Calu3 (cell line): ENCODE data around the gene PLB1. TPM values are rescaled to one million over a fixed set of nuclear protein-coding genes. Genes with fewer than 3 reads are reported as not detected.

ENCODE experiments used
- BruUV-seq: library from RNA; stranded (reverse); fragments of 400-500 nt; replicated peaks from 2 replicates; lab custom pipeline; 2021; lab: Mats Ljungman, UMichigan
- CTCF ChIA-PET: fragments of 300-600 bp; sonication (Branson Sonifier 250); formaldehyde crosslinking; loops from one replicate; lab custom pipeline; 2022; ENCODE audit warnings: antibody characterized with exemption; lab: Charles Lee
- DNase-seq: peaks from one replicate; pipeline ENCODE4 v3.0.0; 2022
- H3K27ac Mint-ChIP-seq: one replicate; pipeline ENCODE4 v1.8.0; 2022; ENCODE audit warnings: mixed read lengths; ENCODE audit not compliant: unreplicated experiment
- H3K27me3 Mint-ChIP-seq: one replicate; pipeline ENCODE4 v1.8.0; 2022; ENCODE audit warnings: mixed read lengths; ENCODE audit not compliant: unreplicated experiment
- H3K36me3 Mint-ChIP-seq: one replicate; pipeline ENCODE4 v1.8.0; 2022; ENCODE audit warnings: mild to moderate bottlenecking, moderate library complexity, mixed read lengths; ENCODE audit not compliant: insufficient read depth, unreplicated experiment
- H3K4me1 Mint-ChIP-seq: one replicate; pipeline ENCODE4 v1.8.0; 2022; ENCODE audit warnings: mild to moderate bottlenecking, low read depth, mixed read lengths; ENCODE audit not compliant: unreplicated experiment
- H3K4me3 Mint-ChIP-seq: one replicate; pipeline ENCODE4 v1.8.0; 2022; ENCODE audit warnings: mild to moderate bottlenecking, low read depth, moderate library complexity, mixed read lengths; ENCODE audit not compliant: unreplicated experiment
- H3K9me3 Mint-ChIP-seq: one replicate; pipeline ENCODE4 v1.8.0; 2022; ENCODE audit warnings: low read depth, mixed read lengths; ENCODE audit not compliant: unreplicated experiment
- intact Hi-C: fragments of 100-400 bp; cut with micrococcal nuclease; formaldehyde crosslinking; loops from one replicate; pipeline ENCODE4 v1.10.0; 2022; ENCODE audit not compliant: unreplicated experiment
- total RNA-seq: library from RNA; stranded (reverse); gene quantifications from 2 replicates; pipeline ENCODE4 v1.2.3, GENCODE V29; 2022
- TF ChIP-seq, protein P1 (sequence below): fragments of 200-600 bp; IDR thresholded peaks from one replicate; pipeline ENCODE4 v1.8.0; 2022; ENCODE audit warnings: antibody characterized with exemption; ENCODE audit not compliant: unreplicated experiment

PLB1 gene
- total RNA-seq, 1 experiment from 2014 or later: 1.6 TPM

DNA sequence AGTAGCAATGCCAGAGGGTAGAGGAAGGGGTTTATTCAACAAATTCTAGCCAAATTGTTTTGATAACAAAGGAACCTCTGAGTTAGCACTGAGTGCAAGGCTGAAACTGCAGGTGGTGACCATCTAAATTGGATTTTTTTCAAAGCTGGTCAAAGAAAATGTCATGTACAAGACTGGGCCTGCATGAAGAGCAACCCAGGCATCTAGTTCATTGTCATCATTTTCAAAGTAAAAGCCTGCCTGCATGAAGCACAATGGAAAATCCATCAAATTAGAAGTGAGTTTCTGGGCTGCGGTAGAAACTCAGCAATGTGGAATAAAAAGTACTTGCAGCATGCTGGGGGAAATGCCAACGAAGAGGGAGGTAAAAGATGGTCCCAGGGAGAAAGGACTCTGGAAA, 175.0 kb downstream of the PLB1 start:
- intact Hi-C loops: no loop called here
- H3K4me3 Mint-ChIP-seq: no peak overlapping the region
- no TSS peak for BruUV-seq
- CTCF ChIA-PET: interaction anchor here (1.1 to 1.3 kb wide), 2 partner anchors 18 to 23 kb away, joined by 3 read pairs; no protein-coding TSS in a partner anchor
- TF ChIP-seq, protein P1, sequence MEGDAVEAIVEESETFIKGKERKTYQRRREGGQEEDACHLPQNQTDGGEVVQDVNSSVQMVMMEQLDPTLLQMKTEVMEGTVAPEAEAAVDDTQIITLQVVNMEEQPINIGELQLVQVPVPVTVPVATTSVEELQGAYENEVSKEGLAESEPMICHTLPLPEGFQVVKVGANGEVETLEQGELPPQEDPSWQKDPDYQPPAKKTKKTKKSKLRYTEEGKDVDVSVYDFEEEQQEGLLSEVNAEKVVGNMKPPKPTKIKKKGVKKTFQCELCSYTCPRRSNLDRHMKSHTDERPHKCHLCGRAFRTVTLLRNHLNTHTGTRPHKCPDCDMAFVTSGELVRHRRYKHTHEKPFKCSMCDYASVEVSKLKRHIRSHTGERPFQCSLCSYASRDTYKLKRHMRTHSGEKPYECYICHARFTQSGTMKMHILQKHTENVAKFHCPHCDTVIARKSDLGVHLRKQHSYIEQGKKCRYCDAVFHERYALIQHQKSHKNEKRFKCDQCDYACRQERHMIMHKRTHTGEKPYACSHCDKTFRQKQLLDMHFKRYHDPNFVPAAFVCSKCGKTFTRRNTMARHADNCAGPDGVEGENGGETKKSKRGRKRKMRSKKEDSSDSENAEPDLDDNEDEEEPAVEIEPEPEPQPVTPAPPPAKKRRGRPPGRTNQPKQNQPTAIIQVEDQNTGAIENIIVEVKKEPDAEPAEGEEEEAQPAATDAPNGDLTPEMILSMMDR: no peak
- H3K27ac Mint-ChIP-seq: no peak overlapping the region
- H3K36me3 Mint-ChIP-seq: no peaks in the 10 kb centered on the region
- peaks cover 17% of the 10 kb centered on the region for H3K27me3 Mint-ChIP-seq
- H3K9me3 Mint-ChIP-seq: peaks cover 9% of the 10 kb centered on the region
- H3K4me1 Mint-ChIP-seq: no peaks in the 10 kb centered on the region
- no peak for DNase-seq

DNA sequence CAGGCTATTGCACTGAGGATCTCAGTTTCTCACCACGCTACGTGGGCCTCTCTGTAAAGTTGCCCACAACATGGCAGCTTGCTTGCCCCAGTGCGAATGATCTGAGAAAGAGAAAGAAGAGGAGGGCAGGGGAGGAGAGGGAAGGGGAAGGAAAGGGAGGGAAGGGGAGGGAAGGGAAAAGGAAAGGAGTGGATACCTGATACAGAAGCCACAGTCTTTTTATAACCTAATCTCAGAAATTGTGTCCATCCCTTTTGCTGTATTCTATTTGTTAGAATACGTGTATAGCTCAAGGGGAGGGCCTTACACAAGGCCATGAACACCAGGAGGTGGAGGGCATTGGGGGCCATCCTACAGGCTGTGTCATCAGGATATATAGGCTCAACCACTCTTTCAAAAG, 177.5 kb downstream of the PLB1 start:
- Mint-ChIP-seq H3K27me3 (peaks cover 17% of the 10 kb centered on the region), H3K4me3 (no peak overlapping the region), H3K9me3 (peaks cover 9% of the 10 kb centered on the region), H3K4me1 (no peaks in the 10 kb centered on the region), H3K27ac (no peak overlapping the region), H3K36me3 (no peaks in the 10 kb centered on the region)
- TF ChIP-seq, protein P1: no peak
- CTCF ChIA-PET: interaction anchor here (0.7 kb wide), 1 partner anchor 818 kb away, joined by 3 read pairs; no protein-coding TSS in a partner anchor
- intact Hi-C loops: no loop called here
- DNase-seq: no peak
- BruUV-seq: no TSS peak

DNA sequence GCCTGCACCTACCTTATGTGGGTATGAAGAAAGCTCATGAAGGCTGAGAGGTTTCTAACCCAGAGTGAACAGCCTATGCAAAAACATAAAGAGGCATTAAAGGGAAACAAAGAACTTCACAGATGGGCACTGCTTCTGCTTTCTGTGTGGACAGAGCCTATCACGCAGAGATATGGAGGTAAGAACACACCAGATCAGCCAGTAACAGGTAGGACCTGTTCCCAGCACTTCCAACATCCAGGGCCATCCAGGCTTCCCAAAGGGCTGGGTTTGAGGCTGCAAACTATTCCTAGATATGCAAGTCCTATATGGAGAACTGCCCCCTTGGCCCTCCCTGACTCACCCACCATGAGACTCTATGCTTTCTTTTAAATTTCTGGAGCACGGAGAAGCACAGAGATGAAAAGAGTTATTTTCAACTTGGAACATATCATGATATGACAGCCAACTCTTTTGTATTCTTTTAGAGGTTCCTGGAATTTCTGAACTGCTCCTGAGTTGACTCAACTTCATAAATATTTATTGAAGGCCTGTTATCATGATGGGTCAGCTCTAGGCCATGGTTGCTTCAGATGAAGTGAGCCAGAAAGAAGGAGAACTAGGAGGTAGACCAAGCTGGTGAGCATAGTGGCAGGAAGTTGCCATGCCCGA, 178.3 kb downstream of the PLB1 start:
- H3K4me1 Mint-ChIP-seq: peaks cover 2% of the 10 kb centered on the region
- BruUV-seq: no TSS peak
- CTCF ChIA-PET: no interaction called here
- H3K9me3 Mint-ChIP-seq: peaks cover 9% of the 10 kb centered on the region
- H3K27ac Mint-ChIP-seq: no peak overlapping the region
- peaks cover 17% of the 10 kb centered on the region for H3K27me3 Mint-ChIP-seq
- H3K36me3 Mint-ChIP-seq: no peaks in the 10 kb centered on the region
- no peak overlapping the region for H3K4me3 Mint-ChIP-seq
- DNase-seq: no peak
- intact Hi-C loops: no loop called here
- TF ChIP-seq, protein P1: no peak

DNA sequence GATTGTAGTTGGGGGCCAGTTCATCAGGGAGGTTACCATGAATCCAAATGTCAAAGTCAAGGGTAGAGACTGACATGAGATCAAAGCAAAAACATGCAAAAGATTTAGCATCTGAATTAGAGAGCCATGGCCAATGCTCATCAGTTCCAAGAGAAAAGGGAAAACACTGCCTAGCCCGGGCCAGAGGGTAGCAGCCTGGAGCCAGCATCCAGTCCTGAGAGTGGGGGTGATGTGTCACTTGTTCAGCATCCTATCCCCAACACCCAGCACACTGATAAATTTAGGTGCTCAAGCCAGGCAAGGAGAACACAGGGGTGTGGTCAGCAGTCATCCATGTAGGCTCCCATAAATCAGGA, 178.8 kb downstream of the PLB1 start:
- Mint-ChIP-seq H3K4me3 (no peak overlapping the region), H3K27me3 (peaks cover 17% of the 10 kb centered on the region), H3K9me3 (peaks cover 9% of the 10 kb centered on the region), H3K4me1 (peaks cover 7% of the 10 kb centered on the region), H3K36me3 (no peaks in the 10 kb centered on the region), H3K27ac (no peak overlapping the region)
- no peak for DNase-seq
- BruUV-seq: no TSS peak
- CTCF ChIA-PET: no interaction called here
- TF ChIP-seq, protein P1: no peak
- intact Hi-C loops: no loop called here
